WTC11 (cell line): Measurements from ENCODE around the gene RHBDL1. TPM values are rescaled to one million over a fixed set of nuclear protein-coding genes. Genes with fewer than 3 reads are reported as not detected.

ENCODE experiments used
- ATAC-seq: fragments of 200-7000 bp; cut with Tn5 transposase; 2 replicates; pipeline ENCODE4 v1.10.0; 2021; ENCODE audit warnings: mild to moderate bottlenecking, moderate library complexity
- CTCF ChIA-PET: fragments of 300-600 bp; sonication (Branson Sonifier 250); formaldehyde crosslinking; loops from one replicate; lab custom pipeline; 2021; ENCODE audit warnings: antibody characterized with exemption; lab: Charles Lee
- POLR2A ChIA-PET: fragments of 350-600 bp; sonication (Branson Sonifier 250); formaldehyde crosslinking; loops from one replicate; lab custom pipeline; 2021; ENCODE audit warnings: antibody characterized with exemption; lab: Charles Lee
- DNase-seq: peaks from one replicate; pipeline ENCODE4 v3.0.0; 2021; ENCODE audit warnings: low spot score
- H3K27ac Mint-ChIP-seq: 2 replicates; pipeline ENCODE4 v1.8.0; 2021; ENCODE audit warnings: mixed read lengths
- H3K27me3 Mint-ChIP-seq: 2 replicates; pipeline ENCODE4 v1.8.0; 2021; ENCODE audit warnings: low read depth, mild to moderate bottlenecking, moderate library complexity, mixed read lengths
- H3K36me3 Mint-ChIP-seq: 2 replicates; pipeline ENCODE4 v1.8.0; 2021; ENCODE audit warnings: mixed read lengths
- H3K4me1 Mint-ChIP-seq: 2 replicates; pipeline ENCODE4 v1.8.0; 2022; ENCODE audit warnings: mixed read lengths
- H3K4me3 Mint-ChIP-seq: 2 replicates; pipeline ENCODE4 v1.8.0; 2021; ENCODE audit warnings: mild to moderate bottlenecking, moderate library complexity, mixed read lengths
- H3K9me3 Mint-ChIP-seq: 2 replicates; pipeline ENCODE4 v1.8.0; 2021; ENCODE audit warnings: mixed read lengths
- ELF4 ChIP-seq: sonication (generic); formaldehyde crosslinking; IDR thresholded peaks from 2 replicates; pipeline ENCODE4 v1.8.1; 2022; ENCODE audit warnings: low read depth, mild to moderate bottlenecking, moderate library complexity, missing genetic modification reagents
- ETV6 ChIP-seq: sonication (generic); formaldehyde crosslinking; IDR thresholded peaks from 2 replicates; pipeline ENCODE4 v1.8.1; 2022; ENCODE audit warnings: mild to moderate bottlenecking, missing genetic modification reagents
- FOXP1 ChIP-seq: sonication (generic); formaldehyde crosslinking; IDR thresholded peaks from 2 replicates; pipeline ENCODE4 v1.8.0; 2022; ENCODE audit warnings: missing genetic modification reagents, mild to moderate bottlenecking, moderate library complexity, borderline replicate concordance
- IRF2 ChIP-seq: sonication (generic); formaldehyde crosslinking; IDR thresholded peaks from 2 replicates; pipeline ENCODE4 v1.8.0; 2022; ENCODE audit warnings: low read depth, missing genetic modification reagents, borderline replicate concordance
- JUN ChIP-seq: sonication (generic); formaldehyde crosslinking; IDR thresholded peaks from 2 replicates; pipeline ENCODE4 v1.8.0; 2023; ENCODE audit warnings: mild to moderate bottlenecking, missing genetic modification reagents
- NFYB ChIP-seq: sonication (generic); formaldehyde crosslinking; conservative IDR thresholded peaks from 2 replicates; pipeline ENCODE4 v1.8.0; 2022; ENCODE audit warnings: low read depth, missing genetic modification reagents
- SP1 ChIP-seq: sonication (generic); formaldehyde crosslinking; conservative IDR thresholded peaks from 2 replicates; pipeline ENCODE4 v1.8.1; 2022; ENCODE audit warnings: missing genetic modification reagents
- TEAD4 ChIP-seq: sonication (generic); formaldehyde crosslinking; IDR thresholded peaks from 2 replicates; pipeline ENCODE4 v1.8.0; 2022; ENCODE audit warnings: mild to moderate bottlenecking, missing genetic modification reagents
- TP53 ChIP-seq: sonication (generic); formaldehyde crosslinking; IDR thresholded peaks from 2 replicates; pipeline ENCODE4 v1.8.1; 2023; ENCODE audit warnings: mild to moderate bottlenecking, missing genetic modification reagents
- ZNF396 ChIP-seq: fragments of 250-450 bp; sonication (Bioruptor Pico); IDR thresholded peaks from 2 replicates; pipeline ENCODE4 v1.8.0; 2021; ENCODE audit warnings: mild to moderate bottlenecking, moderate library complexity, borderline replicate concordance
- ZNF423 ChIP-seq: fragments of 250-450 bp; sonication (Bioruptor Pico); IDR thresholded peaks from 2 replicates; pipeline ENCODE4 v2.1.2; 2022; ENCODE audit warnings: mild to moderate bottlenecking, moderate library complexity
- total RNA-seq: library from RNA; stranded (reverse); gene quantifications from 3 replicates; pipeline ENCODE4 v1.2.3, GENCODE V29; 2021
- TF ChIP-seq, protein P1 (sequence below): sonication (generic); formaldehyde crosslinking; conservative IDR thresholded peaks from 2 replicates; pipeline ENCODE4 v1.8.1; 2022; ENCODE audit warnings: mild to moderate bottlenecking, missing genetic modification reagents
- TF ChIP-seq, protein P2 (sequence below): sonication (generic); formaldehyde crosslinking; IDR thresholded peaks from 2 replicates; pipeline ENCODE4 v1.8.0; 2022; ENCODE audit warnings: mild to moderate bottlenecking, missing genetic modification reagents
- TF ChIP-seq, protein P3 (sequence below): sonication (generic); formaldehyde crosslinking; conservative IDR thresholded peaks from 2 replicates; pipeline ENCODE4 v1.8.1; 2023; ENCODE audit warnings: mild to moderate bottlenecking, low read depth, missing genetic modification reagents, moderate library complexity
- TF ChIP-seq, protein P4 (sequence below): sonication (generic); formaldehyde crosslinking; IDR thresholded peaks from 2 replicates; pipeline ENCODE4 v1.8.1; 2022; ENCODE audit warnings: missing genetic modification reagents, borderline replicate concordance

Gene RHBDL1
- total RNA-seq, 1 experiment from 2014 or later, result 8.2 TPM

DNA sequence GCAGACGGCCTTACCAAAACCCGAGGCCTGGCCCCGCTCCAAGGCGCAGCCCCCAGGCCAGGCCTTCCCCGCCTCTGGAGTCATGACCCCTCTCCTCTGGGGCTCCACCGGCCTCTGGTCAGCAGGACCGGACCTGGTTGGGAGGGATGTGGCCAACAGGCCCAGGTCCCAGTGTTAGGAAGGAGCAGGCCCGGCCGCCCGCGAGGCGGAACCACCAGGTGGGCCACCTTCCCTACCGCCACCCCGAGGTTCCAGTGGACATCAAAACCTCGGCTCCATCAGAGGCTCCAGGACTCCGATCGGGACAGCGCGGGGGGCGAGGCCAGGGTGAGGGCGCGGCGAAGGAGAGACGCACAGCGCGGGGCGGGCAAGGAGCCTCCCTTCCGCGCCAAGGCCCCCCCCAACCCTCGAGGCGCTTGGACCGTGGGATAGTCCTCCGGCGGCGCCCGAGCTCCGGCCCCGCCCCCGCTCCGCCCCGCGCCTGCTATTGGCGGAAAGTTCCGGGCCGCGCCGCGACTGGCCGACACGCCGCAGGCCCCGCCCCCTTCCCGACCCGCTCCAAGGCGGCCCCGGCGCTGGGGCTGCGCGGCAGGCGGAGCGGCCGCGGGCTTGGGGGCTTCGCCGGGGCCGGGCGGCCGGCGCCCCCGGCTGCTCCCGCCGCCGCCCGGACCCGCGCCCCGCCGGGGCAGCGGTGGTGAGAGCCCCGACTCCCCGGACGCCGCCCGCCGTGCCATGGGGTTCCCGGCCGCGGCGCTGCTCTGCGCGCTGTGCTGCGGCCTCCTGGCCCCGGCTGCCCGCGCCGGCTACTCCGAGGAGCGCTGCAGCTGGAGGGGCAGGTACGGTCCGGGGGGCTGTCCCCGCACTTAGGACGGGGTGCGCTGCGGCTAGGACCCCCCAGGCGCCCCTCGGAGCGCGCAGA lies 39.3 kb downstream of the RHBDL1 start, which contains the start of gene METRN:
METRN (plus strand) TSS at position 561 of the 919 bp plus-strand sequence; CDS start at position 733, 172 bp downstream.
- H3K9me3 Mint-ChIP-seq, result no peaks in the 10 kb centered on the region
- ChIA-PET POLR2A (interaction anchor here (1.1 kb wide), 1 partner anchor 398 kb away, joined by 3 read pairs; no protein-coding TSS in a partner anchor), CTCF (interaction anchor here (0.6 to 8.8 kb wide), 14 partner anchors 8 to 583 kb away, joined by 3 to 90 read pairs (median 7); partner anchors contain the start of genes CCDC78, CHTF18, HAGHL and RPUSD1)
- ATAC-seq, result peak; percentile 72
- H3K4me3 Mint-ChIP-seq, result peak within 1 kb of the TSS; percentile 63
- DNase-seq, result peak; percentile 93
- peaks cover 40% of the 10 kb centered on the region for H3K27me3 Mint-ChIP-seq
- no peak within 1 kb of the TSS for H3K27ac Mint-ChIP-seq
- peaks cover 14% of the 10 kb centered on the region for H3K4me1 Mint-ChIP-seq
- no peak for TF ChIP-seq TP53 (CRISPR knock-in tag)
- TF ChIP-seq FOXP1 (CRISPR knock-in tag), result 0 out of 2 replicates have a peak, but pooled peaks have one; percentile 20
- TF ChIP-seq ETV6, result peak; percentile 52; the same call in 1 of the 2 replicates
- TF ChIP-seq, protein P1, sequence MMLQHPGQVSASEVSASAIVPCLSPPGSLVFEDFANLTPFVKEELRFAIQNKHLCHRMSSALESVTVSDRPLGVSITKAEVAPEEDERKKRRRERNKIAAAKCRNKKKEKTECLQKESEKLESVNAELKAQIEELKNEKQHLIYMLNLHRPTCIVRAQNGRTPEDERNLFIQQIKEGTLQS (CRISPR knock-in tag), result no peak
- TF ChIP-seq, protein P2, sequence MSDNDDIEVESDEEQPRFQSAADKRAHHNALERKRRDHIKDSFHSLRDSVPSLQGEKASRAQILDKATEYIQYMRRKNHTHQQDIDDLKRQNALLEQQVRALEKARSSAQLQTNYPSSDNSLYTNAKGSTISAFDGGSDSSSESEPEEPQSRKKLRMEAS, result 0 out of 2 replicates have a peak, but pooled peaks have one; percentile 29
- TF ChIP-seq, protein P3, sequence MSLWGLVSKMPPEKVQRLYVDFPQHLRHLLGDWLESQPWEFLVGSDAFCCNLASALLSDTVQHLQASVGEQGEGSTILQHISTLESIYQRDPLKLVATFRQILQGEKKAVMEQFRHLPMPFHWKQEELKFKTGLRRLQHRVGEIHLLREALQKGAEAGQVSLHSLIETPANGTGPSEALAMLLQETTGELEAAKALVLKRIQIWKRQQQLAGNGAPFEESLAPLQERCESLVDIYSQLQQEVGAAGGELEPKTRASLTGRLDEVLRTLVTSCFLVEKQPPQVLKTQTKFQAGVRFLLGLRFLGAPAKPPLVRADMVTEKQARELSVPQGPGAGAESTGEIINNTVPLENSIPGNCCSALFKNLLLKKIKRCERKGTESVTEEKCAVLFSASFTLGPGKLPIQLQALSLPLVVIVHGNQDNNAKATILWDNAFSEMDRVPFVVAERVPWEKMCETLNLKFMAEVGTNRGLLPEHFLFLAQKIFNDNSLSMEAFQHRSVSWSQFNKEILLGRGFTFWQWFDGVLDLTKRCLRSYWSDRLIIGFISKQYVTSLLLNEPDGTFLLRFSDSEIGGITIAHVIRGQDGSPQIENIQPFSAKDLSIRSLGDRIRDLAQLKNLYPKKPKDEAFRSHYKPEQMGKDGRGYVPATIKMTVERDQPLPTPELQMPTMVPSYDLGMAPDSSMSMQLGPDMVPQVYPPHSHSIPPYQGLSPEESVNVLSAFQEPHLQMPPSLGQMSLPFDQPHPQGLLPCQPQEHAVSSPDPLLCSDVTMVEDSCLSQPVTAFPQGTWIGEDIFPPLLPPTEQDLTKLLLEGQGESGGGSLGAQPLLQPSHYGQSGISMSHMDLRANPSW (CRISPR knock-in tag), result no peak
- peak; percentile 76 for TF ChIP-seq NFYB (CRISPR knock-in tag)
- TF ChIP-seq ELF4 (CRISPR knock-in tag), result no peak
- peak; percentile 80 for TF ChIP-seq SP1 (CRISPR knock-in tag)
- no peaks in the 10 kb centered on the region for H3K36me3 Mint-ChIP-seq

DNA sequence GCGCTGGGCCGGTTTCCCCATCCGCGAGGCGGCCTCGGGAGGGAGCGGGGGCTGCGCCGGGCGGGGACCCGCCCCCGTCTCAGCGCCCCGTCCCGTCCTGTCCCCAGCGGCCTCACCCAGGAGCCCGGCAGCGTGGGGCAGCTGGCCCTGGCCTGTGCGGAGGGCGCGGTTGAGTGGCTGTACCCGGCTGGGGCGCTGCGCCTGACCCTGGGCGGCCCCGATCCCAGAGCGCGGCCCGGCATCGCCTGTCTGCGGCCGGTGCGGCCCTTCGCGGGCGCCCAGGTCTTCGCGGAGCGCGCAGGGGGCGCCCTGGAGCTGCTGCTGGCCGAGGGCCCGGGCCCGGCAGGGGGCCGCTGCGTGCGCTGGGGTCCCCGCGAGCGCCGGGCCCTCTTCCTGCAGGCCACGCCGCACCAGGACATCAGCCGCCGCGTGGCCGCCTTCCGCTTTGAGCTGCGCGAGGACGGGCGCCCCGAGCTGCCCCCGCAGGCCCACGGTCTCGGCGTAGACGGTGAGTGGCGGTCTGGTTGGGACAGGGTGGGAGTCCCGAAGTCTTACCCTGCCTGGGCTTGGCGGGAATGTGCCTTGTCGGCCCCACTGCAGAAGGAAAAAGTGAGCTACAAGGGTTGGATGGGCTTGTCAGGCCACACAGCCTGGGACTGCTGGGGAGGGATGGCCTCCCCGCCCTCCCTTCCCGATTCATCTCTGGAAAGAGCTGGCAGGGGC lies 40.2 kb downstream of the RHBDL1 start:
- H3K27ac Mint-ChIP-seq, result no peak overlapping the region
- POLR2A ChIA-PET, result interaction anchor here (0.6 to 1.9 kb wide), 6 partner anchors 9 to 397 kb away, joined by 3 to 5 read pairs (median 4); partner anchors contain the start of genes CHTF18, GNG13 and RPUSD1
- CTCF ChIA-PET, result interaction anchor here (0.6 to 8.8 kb wide), 26 partner anchors 9 to 1404 kb away, joined by 3 to 90 read pairs (median 5); partner anchors contain the start of genes CCDC78, CHTF18, HAGHL and RPUSD1

More for the DNA sequence above, 40.2 kb downstream of the RHBDL1 start:
- Mint-ChIP-seq H3K4me1 (peaks cover 16% of the 10 kb centered on the region), H3K27me3 (peaks cover 40% of the 10 kb centered on the region), H3K9me3 (no peaks in the 10 kb centered on the region), H3K4me3 (peak overlapping the region; percentile 63), H3K36me3 (no peaks in the 10 kb centered on the region)
- no peak for DNase-seq
- peak; percentile 6 for ATAC-seq
- TF ChIP-seq ZNF396 (CRISPR knock-in tag) (no peak), TEAD4 (no peak), IRF2 (0 out of 2 replicates have a peak, but pooled peaks have one; percentile 59), ELF4 (CRISPR knock-in tag) (0 out of 2 replicates have a peak, but pooled peaks have one; percentile 33), JUN (CRISPR knock-in tag) (0 out of 2 replicates have a peak, but pooled peaks have one; percentile 45), ZNF423 (CRISPR knock-in tag) (peak; percentile 58), ETV6 (peak; percentile 71; the same call in 1 of the 2 replicates)
- TF ChIP-seq, protein P4, sequence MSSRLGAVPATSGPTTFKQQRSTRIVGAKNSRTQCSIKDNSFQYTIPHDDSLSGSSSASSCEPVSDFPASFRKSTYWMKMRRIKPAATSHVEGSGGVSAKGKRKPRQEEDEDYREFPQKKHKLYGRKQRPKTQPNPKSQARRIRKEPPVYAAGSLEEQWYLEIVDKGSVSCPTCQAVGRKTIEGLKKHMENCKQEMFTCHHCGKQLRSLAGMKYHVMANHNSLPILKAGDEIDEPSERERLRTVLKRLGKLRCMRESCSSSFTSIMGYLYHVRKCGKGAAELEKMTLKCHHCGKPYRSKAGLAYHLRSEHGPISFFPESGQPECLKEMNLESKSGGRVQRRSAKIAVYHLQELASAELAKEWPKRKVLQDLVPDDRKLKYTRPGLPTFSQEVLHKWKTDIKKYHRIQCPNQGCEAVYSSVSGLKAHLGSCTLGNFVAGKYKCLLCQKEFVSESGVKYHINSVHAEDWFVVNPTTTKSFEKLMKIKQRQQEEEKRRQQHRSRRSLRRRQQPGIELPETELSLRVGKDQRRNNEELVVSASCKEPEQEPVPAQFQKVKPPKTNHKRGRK (CRISPR knock-in tag), result no peak
